Daoy (cell line): ENCODE data around the gene ZNF573. TPM values are rescaled to one million over a fixed set of nuclear protein-coding genes. Genes with fewer than 3 reads are reported as not detected.
"Not testable (repeated sequence)": the region's sequence is repeated elsewhere in the genome, so short reads cannot be mapped to it uniquely, and the experiment has no call there.

ENCODE experiments used
- DNase-seq: peaks from one replicate; pipeline ENCODE4 v3.0.0-alpha.2; 2015; ENCODE audit warnings: low read depth
- total RNA-seq: library from RNA; depleted of rRNA; stranded (reverse); fragments of >200 nt; shearing (Covaris generic); gene quantifications from 2 replicates; pipeline ENCODE4 v1.2.3, GENCODE V29; 2014; rRNA removed

ZNF573 gene
- total RNA-seq: 3.9 and 4.6 TPM in 2 replicates

GRCh38 chr19:37779127-37780005, at the start of gene ZNF573:
Gene ZNF573, minus strand, starts transcription at chr19:37779586. Its CDS starts 5,857 bp downstream, at chr19:37773729.
- DNase-seq: peak; percentile 88

GRCh38 chr19:37817180-37817981, 38.0 kb upstream of the ZNF573 start:
- DNase-seq: peak; percentile 35

- not testable (repeated sequence) for DNase-seq
Observed at GRCh38 chr19:37815611-37816010, 36.2 kb upstream of the ZNF573 start.

GRCh38 chr19:37813340-37813739, 34.0 kb upstream of the ZNF573 start:
- no peak for DNase-seq

GRCh38 chr19:37809366-37809765, 30.0 kb upstream of the ZNF573 start:
- no peak for DNase-seq

- no peak for DNase-seq
Observed at GRCh38 chr19:37803249-37803840, 24.0 kb upstream of the ZNF573 start.

GRCh38 chr19:37790244-37790925, 11.0 kb upstream of the ZNF573 start:
- no peak for DNase-seq

GRCh38 chr19:37778613-37779126, 716 bp downstream of the ZNF573 start:
- DNase-seq: no peak

- DNase-seq: no peak
Observed at GRCh38 chr19:37770985-37771384, 8.4 kb downstream of the ZNF573 start.

- no peak for DNase-seq
Observed at GRCh38 chr19:37763488-37763887, 15.9 kb downstream of the ZNF573 start.

- DNase-seq: not testable (repeated sequence)
Observed at GRCh38 chr19:37757683-37758082, 21.7 kb downstream of the ZNF573 start.

- DNase-seq: no peak
Observed at GRCh38 chr19:37738371-37738770, 41.0 kb downstream of the ZNF573 start.

- no peak for DNase-seq
Observed at GRCh38 chr19:37725181-37725580, 54.2 kb downstream of the ZNF573 start.

GRCh38 chr19:37719927-37720265, 59.5 kb downstream of the ZNF573 start:
- DNase-seq: no peak

GRCh38 chr19:37719111-37719926, 60.1 kb downstream of the ZNF573 start, which contains the start of gene ZNF607:
Gene ZNF607, minus strand, starts transcription at chr19:37719761. Its CDS starts 8,143 bp downstream, at chr19:37711618.
- peak; percentile 85 for DNase-seq

GRCh38 chr19:37718304-37718703, 61.1 kb downstream of the ZNF573 start:
- DNase-seq: no peak

GRCh38 chr19:37716140-37716539, 63.2 kb downstream of the ZNF573 start:
- DNase-seq: no peak

GRCh38 chr19:37706052-37706605, 73.3 kb downstream of the ZNF573 start:
- no peak for DNase-seq

- no peak for DNase-seq
Observed at GRCh38 chr19:37699057-37699456, 80.3 kb downstream of the ZNF573 start.

- DNase-seq: no peak
Observed at GRCh38 chr19:37698216-37698615, 81.2 kb downstream of the ZNF573 start.
